ENCODE data around the gene GPR183.

GPR183 gene

GRCh38 chr13:99320693-99321481 lies 13.7 kb upstream of the GPR183 start:
- TF ChIP-seq SIN3A (IDR thresholded peaks at IDR 0.05; ENCODE audit: borderline replicate concordance, insufficient read depth, low read length) (no peak), POLR2AphosphoS5 (IDR thresholded peaks at IDR 0.05; ENCODE audit: low read depth, low read length) (no peak), REST (IDR thresholded peaks at IDR 0.05; ENCODE audit: insufficient read depth in 1 of 2, low read depth in 2 of 2, low read length in 2 of 2) (no peak), TAF1 (IDR thresholded peaks at IDR 0.05; ENCODE audit: borderline replicate concordance, insufficient read depth, low read length) (no peak), FOXP2 (optimal IDR thresholded peaks at IDR 0.05; ENCODE audit: borderline replicate concordance, extremely low read depth, extremely low read length, insufficient read depth) (no peak)

GRCh38 chr13:99316657-99317256 lies 9.6 kb upstream of the GPR183 start:
- TF ChIP-seq POLR2AphosphoS5 (IDR thresholded peaks at IDR 0.05; ENCODE audit: low read depth, low read length) (no peak), REST (IDR thresholded peaks at IDR 0.05; ENCODE audit: insufficient read depth in 1 of 2, low read depth in 2 of 2, low read length in 2 of 2) (no peak), TAF1 (IDR thresholded peaks at IDR 0.05; ENCODE audit: borderline replicate concordance, insufficient read depth, low read length) (no peak), FOXP2 (optimal IDR thresholded peaks at IDR 0.05; ENCODE audit: borderline replicate concordance, extremely low read depth, extremely low read length, insufficient read depth) (no peak), SIN3A (IDR thresholded peaks at IDR 0.05; ENCODE audit: borderline replicate concordance, insufficient read depth, low read length) (no peak)

GRCh38 chr13:99316224-99316623 lies 9.0 kb upstream of the GPR183 start:
- TF ChIP-seq FOXP2 (optimal IDR thresholded peaks at IDR 0.05; ENCODE audit: borderline replicate concordance, extremely low read depth, extremely low read length, insufficient read depth) (no peak), POLR2AphosphoS5 (IDR thresholded peaks at IDR 0.05; ENCODE audit: low read depth, low read length) (no peak), SIN3A (IDR thresholded peaks at IDR 0.05; ENCODE audit: borderline replicate concordance, insufficient read depth, low read length) (no peak), REST (IDR thresholded peaks at IDR 0.05; ENCODE audit: insufficient read depth in 1 of 2, low read depth in 2 of 2, low read length in 2 of 2) (no peak), TAF1 (IDR thresholded peaks at IDR 0.05; ENCODE audit: borderline replicate concordance, insufficient read depth, low read length) (no peak)

- TF ChIP-seq FOXP2 (optimal IDR thresholded peaks at IDR 0.05; ENCODE audit: borderline replicate concordance, extremely low read depth, extremely low read length, insufficient read depth): no peak
- no peak for TF ChIP-seq POLR2AphosphoS5 (IDR thresholded peaks at IDR 0.05; ENCODE audit: low read depth, low read length)
- no peak for TF ChIP-seq SIN3A (IDR thresholded peaks at IDR 0.05; ENCODE audit: borderline replicate concordance, insufficient read depth, low read length)
- no peak for TF ChIP-seq REST (IDR thresholded peaks at IDR 0.05; ENCODE audit: insufficient read depth in 1 of 2, low read depth in 2 of 2, low read length in 2 of 2)
- no peak for TF ChIP-seq TAF1 (IDR thresholded peaks at IDR 0.05; ENCODE audit: borderline replicate concordance, insufficient read depth, low read length)
Measured at GRCh38 chr13:99315186-99315585, 8.0 kb upstream of the GPR183 start.

Data from PFSK-1 (cell line).